HEK293 (cell line): ENCODE data around the gene TMEM63A.
A peak's percentile ranks its signal among the peaks of the same experiment; 100 is the strongest.
"Not testable (repeated sequence)": the region's sequence is repeated elsewhere in the genome, so short reads cannot be mapped to it uniquely, and the experiment has no call there.

Experiments used
- CTCF ChIA-PET: fragments of 350-600 bp; formaldehyde crosslinking; extraction: SDS; loops from one replicate; lab custom pipeline; 2021; ENCODE audit warnings: antibody characterized with exemption; lab: Yijun Ruan, JAX
- POLR2A ChIA-PET: fragments of 300-600 bp; formaldehyde crosslinking; extraction: SDS; loops from one replicate; lab custom pipeline; 2020; ENCODE audit warnings: antibody characterized with exemption, inconsistent platforms; lab: Yijun Ruan, JAX
- H3K27ac ChIP-seq: fragments of 200-500 bp; sonication (Bioruptor generic); 2 replicates; pipeline ENCODE4 v1.5.1; 2014; ENCODE audit warnings: low read depth, low read length, control low read depth, inconsistent platforms; ENCODE audit errors: extremely low read depth
- H3K36me3 ChIP-seq, 2 experiments: fragments of 200-500 bp in 1 of 2; sonication (Bioruptor generic) in 1 of 2; 1 replicate in 1 of 2; 2 replicates in 1 of 2; pipeline ENCODE4 v1.5.1; 2014 to 2017; ENCODE audit warnings: inconsistent platforms in 2 of 2, low read length in 2 of 2; ENCODE audit not compliant: control insufficient read depth in 2 of 2, insufficient read depth in 1 of 2
- H3K4me1 ChIP-seq: fragments of 200-500 bp; sonication (Bioruptor generic); 2 replicates; pipeline ENCODE4 v1.5.1; 2014; ENCODE audit warnings: mild to moderate bottlenecking, low read length, inconsistent platforms; ENCODE audit not compliant: control insufficient read depth, insufficient read depth
- H3K4me3 ChIP-seq: 2 replicates; pipeline ENCODE4 v1.5.1; 2011; ENCODE audit warnings: low read depth, mild to moderate bottlenecking, control low read depth, low read length, moderate library complexity
- H3K9me3 ChIP-seq: fragments of 200-500 bp; sonication (Bioruptor generic); 2 replicates; pipeline ENCODE4 v1.5.1; 2014; ENCODE audit warnings: low read depth, low read length, inconsistent platforms; ENCODE audit not compliant: control insufficient read depth, insufficient read depth
- EGR2 ChIP-seq: fragments of 450-650 bp; formaldehyde crosslinking; IDR thresholded peaks from 2 replicates; pipeline ENCODE4 v1.5.1; 2016; ENCODE audit warnings: low read depth, missing biosample characterization, missing genetic modification characterization
- FEZF1 ChIP-seq: fragments of 450-650 bp; formaldehyde crosslinking; IDR thresholded peaks from 2 replicates; pipeline ENCODE4 v1.5.1; 2016; ENCODE audit warnings: missing biosample characterization, missing genetic modification characterization
- MYNN ChIP-seq: fragments of 450-650 bp; formaldehyde crosslinking; IDR thresholded peaks from 2 replicates; pipeline ENCODE4 v1.5.1; 2016; ENCODE audit warnings: missing biosample characterization, missing genetic modification characterization, borderline replicate concordance
- MZF1 ChIP-seq: fragments of 450-650 bp; formaldehyde crosslinking; IDR thresholded peaks from 2 replicates; pipeline ENCODE4 v1.5.1; 2017; ENCODE audit warnings: missing biosample characterization, missing genetic modification characterization, borderline replicate concordance
- WT1 ChIP-seq: fragments of 450-650 bp; formaldehyde crosslinking; IDR thresholded peaks from 2 replicates; pipeline ENCODE4 v1.5.1; 2016; ENCODE audit warnings: missing biosample characterization, missing genetic modification characterization
- YY2 ChIP-seq: fragments of 450-650 bp; formaldehyde crosslinking; IDR thresholded peaks from 2 replicates; pipeline ENCODE4 v1.5.1; 2016; ENCODE audit warnings: missing biosample characterization, missing genetic modification characterization
- ZBTB17 ChIP-seq: fragments of 450-650 bp; formaldehyde crosslinking; IDR thresholded peaks from 2 replicates; pipeline ENCODE4 v1.5.1; 2016; ENCODE audit warnings: missing biosample characterization, missing genetic modification characterization
- ZEB2 ChIP-seq: fragments of 450-650 bp; formaldehyde crosslinking; IDR thresholded peaks from 2 replicates; pipeline ENCODE4 v1.5.1; 2016; ENCODE audit warnings: missing biosample characterization, missing genetic modification characterization
- ZNF114 ChIP-seq: fragments of 450-650 bp; formaldehyde crosslinking; IDR thresholded peaks from 2 replicates; pipeline ENCODE4 v1.5.0; 2017; ENCODE audit warnings: missing biosample characterization, missing genetic modification characterization
- ZNF121 ChIP-seq: fragments of 450-650 bp; formaldehyde crosslinking; IDR thresholded peaks from 2 replicates; pipeline ENCODE4 v1.5.1; 2016; ENCODE audit warnings: missing biosample characterization, missing genetic modification characterization
- ZNF155 ChIP-seq: fragments of 450-650 bp; formaldehyde crosslinking; IDR thresholded peaks from 2 replicates; pipeline ENCODE4 v1.5.1; 2016; ENCODE audit warnings: missing biosample characterization, missing genetic modification characterization
- ZNF202 ChIP-seq: fragments of 450-650 bp; formaldehyde crosslinking; IDR thresholded peaks from 2 replicates; pipeline ENCODE4 v1.5.1; 2016; ENCODE audit warnings: missing biosample characterization, missing genetic modification characterization, borderline replicate concordance
- ZNF221 ChIP-seq: fragments of 450-650 bp; formaldehyde crosslinking; IDR thresholded peaks from 2 replicates; pipeline ENCODE4 v1.5.1; 2017; ENCODE audit warnings: missing biosample characterization, missing genetic modification characterization, borderline replicate concordance
- ZNF423 ChIP-seq: fragments of 450-650 bp; formaldehyde crosslinking; IDR thresholded peaks from 2 replicates; pipeline ENCODE4 v1.5.1; 2016; ENCODE audit warnings: missing biosample characterization, missing genetic modification characterization
- ZNF473 ChIP-seq: fragments of 450-650 bp; formaldehyde crosslinking; IDR thresholded peaks from 2 replicates; pipeline ENCODE4 v1.5.1; 2017; ENCODE audit warnings: missing biosample characterization, missing genetic modification characterization
- ZNF544 ChIP-seq: fragments of 450-650 bp; formaldehyde crosslinking; IDR thresholded peaks from 2 replicates; pipeline ENCODE4 v1.5.0; 2017; ENCODE audit warnings: missing biosample characterization, missing genetic modification characterization
- ZNF549 ChIP-seq: fragments of 450-650 bp; IDR thresholded peaks from 2 replicates; pipeline ENCODE4 v1.5.1; 2018; ENCODE audit warnings: missing biosample characterization, missing genetic modification characterization, mild to moderate bottlenecking, inconsistent platforms, moderate library complexity
- ZNF585B ChIP-seq: fragments of 450-650 bp; formaldehyde crosslinking; IDR thresholded peaks from 2 replicates; pipeline ENCODE4 v1.5.1; 2016; ENCODE audit warnings: missing biosample characterization, missing genetic modification characterization
- ZNF664 ChIP-seq: fragments of 450-650 bp; formaldehyde crosslinking; IDR thresholded peaks from 2 replicates; pipeline ENCODE4 v1.5.1; 2016; ENCODE audit warnings: missing biosample characterization, missing genetic modification characterization
- ZSCAN30 ChIP-seq: fragments of 450-650 bp; IDR thresholded peaks from 2 replicates; pipeline ENCODE4 v1.5.1; 2018; ENCODE audit warnings: missing biosample characterization, mild to moderate bottlenecking, missing genetic modification characterization, moderate library complexity
- TF ChIP-seq, protein P1 (sequence below): fragments of 450-650 bp; formaldehyde crosslinking; IDR thresholded peaks from 2 replicates; pipeline ENCODE4 v1.5.1; 2016; ENCODE audit warnings: missing biosample characterization, missing genetic modification characterization, low read depth

TMEM63A gene

DNA sequence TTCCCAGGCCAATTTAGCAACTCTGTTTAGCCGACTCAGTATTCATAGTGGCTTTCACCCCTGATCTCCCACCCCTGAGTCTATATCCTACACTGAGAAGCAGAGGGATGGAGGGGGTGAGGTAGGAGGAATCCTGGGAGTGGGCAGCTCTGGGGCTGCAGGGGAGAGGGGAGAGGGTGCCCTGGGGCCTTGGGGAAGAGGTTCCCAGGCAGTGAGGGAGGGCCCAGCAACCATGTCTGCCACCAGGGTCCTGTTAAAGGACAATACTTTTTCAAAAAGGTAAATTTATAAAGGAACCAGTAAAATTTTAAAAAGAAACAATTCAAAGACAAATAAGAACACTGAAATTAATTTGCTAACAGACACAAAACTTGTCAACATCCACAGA, 42.0 kb downstream of the TMEM63A start:
- H3K4me3 ChIP-seq = no peak overlapping the region
- ChIA-PET POLR2A (interaction anchor here (2.0 kb wide), 1 partner anchor 63 kb away, joined by 5 read pairs; the partner anchor contains the start of gene SRP9), CTCF (interaction anchor here (0.9 to 1.6 kb wide), 4 partner anchors 71 to 365 kb away, joined by 3 to 11 read pairs (median 4); no protein-coding TSS in a partner anchor)
- no peaks in the 10 kb centered on the region for H3K9me3 ChIP-seq
- H3K27ac ChIP-seq = no peak overlapping the region
- TF ChIP-seq MZF1 (tag by site-specific recombination) = no peak
- TF ChIP-seq EGR2 = peak; percentile 11; the same call in 1 of the 2 replicates
- peaks cover 10 to 57% of the 10 kb centered on the region in 2 experiments; a peak in 2 of 3 replicates for H3K36me3 ChIP-seq
- no peaks in the 10 kb centered on the region for H3K4me1 ChIP-seq

DNA sequence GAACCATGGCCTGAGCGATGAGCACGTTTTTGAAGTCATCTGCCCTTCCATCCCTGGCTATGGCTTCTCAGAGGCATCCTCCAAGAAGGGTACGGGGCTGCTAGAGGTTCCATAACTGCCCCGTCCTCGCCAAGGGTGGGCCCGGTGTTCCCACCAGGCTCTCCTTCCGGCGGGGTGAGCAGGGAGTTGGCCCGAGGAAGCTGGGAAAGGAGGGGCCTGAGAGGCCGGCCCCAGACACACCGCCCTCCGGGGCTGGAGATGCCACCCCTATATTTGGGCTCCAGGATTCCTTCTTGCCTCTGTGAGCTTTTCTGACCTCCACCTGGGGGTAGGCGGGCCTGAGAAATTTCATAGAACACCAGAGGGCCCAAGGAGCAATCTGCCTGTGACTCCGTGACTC, 43.4 kb downstream of the TMEM63A start:
- Histone ChIP-seq H3K27ac (no peak overlapping the region), H3K9me3 (no peaks in the 10 kb centered on the region), H3K36me3 (peaks cover 10 to 52% of the 10 kb centered on the region in 2 experiments; a peak in 2 of 3 replicates), H3K4me3 (no peak overlapping the region), H3K4me1 (no peaks in the 10 kb centered on the region)
- TF ChIP-seq FEZF1 = no peak
- TF ChIP-seq ZNF202 (tag by site-specific recombination) = no peak
- no peak for TF ChIP-seq ZBTB17 (tag by site-specific recombination)
- TF ChIP-seq ZNF549 (tag by site-specific recombination) = no peak
- no peak for TF ChIP-seq ZNF114 (tag by site-specific recombination)
- TF ChIP-seq ZNF544 = no peak
- no peak for TF ChIP-seq ZNF221
- no peak for TF ChIP-seq WT1 (tag by site-specific recombination)
- no peak for TF ChIP-seq MYNN (tag by site-specific recombination)
- no peak for TF ChIP-seq ZNF423 (tag by site-specific recombination)
- no peak for TF ChIP-seq ZEB2 (tag by site-specific recombination)
- no peak for TF ChIP-seq YY2 (tag by site-specific recombination)
- TF ChIP-seq ZNF473 (tag by site-specific recombination) = no peak
- no peak for TF ChIP-seq ZSCAN30 (tag by site-specific recombination)
- TF ChIP-seq, protein P1, sequence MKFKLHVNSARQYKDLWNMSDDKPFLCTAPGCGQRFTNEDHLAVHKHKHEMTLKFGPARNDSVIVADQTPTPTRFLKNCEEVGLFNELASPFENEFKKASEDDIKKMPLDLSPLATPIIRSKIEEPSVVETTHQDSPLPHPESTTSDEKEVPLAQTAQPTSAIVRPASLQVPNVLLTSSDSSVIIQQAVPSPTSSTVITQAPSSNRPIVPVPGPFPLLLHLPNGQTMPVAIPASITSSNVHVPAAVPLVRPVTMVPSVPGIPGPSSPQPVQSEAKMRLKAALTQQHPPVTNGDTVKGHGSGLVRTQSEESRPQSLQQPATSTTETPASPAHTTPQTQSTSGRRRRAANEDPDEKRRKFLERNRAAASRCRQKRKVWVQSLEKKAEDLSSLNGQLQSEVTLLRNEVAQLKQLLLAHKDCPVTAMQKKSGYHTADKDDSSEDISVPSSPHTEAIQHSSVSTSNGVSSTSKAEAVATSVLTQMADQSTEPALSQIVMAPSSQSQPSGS (tag by site-specific recombination) = no peak
- no peak for TF ChIP-seq ZNF155
- TF ChIP-seq ZNF664 (tag by site-specific recombination) = no peak
- TF ChIP-seq ZNF585B (tag by site-specific recombination) = no peak
- ChIA-PET CTCF (interaction anchor here (1.1 to 1.5 kb wide), 3 partner anchors 7 to 358 kb away, joined by 3 to 7 read pairs (median 4); no protein-coding TSS in a partner anchor), POLR2A (no interaction called here)

DNA sequence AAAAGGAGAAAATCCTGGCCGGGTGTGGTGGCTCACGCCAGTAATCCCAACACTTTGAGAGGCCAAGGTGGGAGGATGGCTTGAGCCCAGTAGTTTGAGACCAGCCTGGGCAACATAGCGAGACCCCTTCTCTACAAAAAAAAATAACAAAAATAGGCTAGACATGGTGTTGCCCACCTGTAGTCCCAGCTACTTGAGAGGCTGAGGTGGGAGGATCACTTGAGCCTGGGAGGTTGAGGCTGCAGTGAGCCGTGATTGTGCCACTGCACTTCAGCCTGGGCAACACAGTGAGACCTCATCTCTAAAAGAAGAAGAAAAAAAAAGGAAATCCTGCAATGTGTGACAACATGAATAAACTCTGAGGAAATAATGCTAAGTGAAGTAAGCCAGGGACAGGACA, 45.9 kb downstream of the TMEM63A start:
- H3K4me3 ChIP-seq, H3K4me1 ChIP-seq, H3K27ac ChIP-seq, POLR2A ChIA-PET, H3K9me3 ChIP-seq: not testable (repeated sequence)
- TF ChIP-seq ZNF121 (tag by site-specific recombination) = peak; percentile 98
- peaks cover 26 to 58% of the 10 kb centered on the region in 2 experiments for H3K36me3 ChIP-seq
- CTCF ChIA-PET = interaction anchor here (0.7 to 1.1 kb wide), 3 partner anchors 19 to 483 kb away, joined by 3 to 4 read pairs (median 3); no protein-coding TSS in a partner anchor
